Nucleus accumbens (tissue), 56 donors: ENCODE data around the gene NPAS3.

Source experiments
- DNase-seq, 56 donors: peaks; one replicate each; lab custom pipeline; 2025; lab: John Stamatoyannopoulos, UW

NPAS3 gene

GRCh38 chr14:33563191-33563900 is 624.7 kb downstream of the NPAS3 start:
- no peak for DNase-seq

GRCh38 chr14:33563901-33564197 is 625.2 kb downstream of the NPAS3 start:
- no peak for DNase-seq

- DNase-seq, result peak in 1 of 56 donors; percentile 21
Observed at GRCh38 chr14:33564774-33565630, 626.3 kb downstream of the NPAS3 start.

- no peak for DNase-seq
Observed at GRCh38 chr14:33566082-33566481, 627.4 kb downstream of the NPAS3 start.

- DNase-seq, result no peak
Observed at GRCh38 chr14:33567023-33567728, 628.5 kb downstream of the NPAS3 start.

GRCh38 chr14:33567731-33568130 is 629.1 kb downstream of the NPAS3 start:
- DNase-seq, result no peak

GRCh38 chr14:33568935-33569579 is 630.4 kb downstream of the NPAS3 start:
- peak in 1 of 56 donors; percentile 6 for DNase-seq

GRCh38 chr14:33569821-33570687 is 631.4 kb downstream of the NPAS3 start:
- peak in 4 of 56 donors; percentile 4 to 15 (median 8) for DNase-seq

GRCh38 chr14:33570694-33571310 is 632.1 kb downstream of the NPAS3 start:
- peak in 3 of 56 donors; percentile 5 to 12 (median 12) for DNase-seq

- DNase-seq, result no peak
Observed at GRCh38 chr14:33573301-33573880, 634.7 kb downstream of the NPAS3 start.

GRCh38 chr14:33576014-33576413 is 637.3 kb downstream of the NPAS3 start:
- DNase-seq, result no peak

GRCh38 chr14:33578461-33579216 is 640.0 kb downstream of the NPAS3 start:
- no peak for DNase-seq

- no peak for DNase-seq
Observed at GRCh38 chr14:33580231-33580749, 641.6 kb downstream of the NPAS3 start.

- DNase-seq, result no peak
Observed at GRCh38 chr14:33580841-33581240, 642.2 kb downstream of the NPAS3 start.

- no peak for DNase-seq
Observed at GRCh38 chr14:33584697-33585096, 646.0 kb downstream of the NPAS3 start.

- peak in 7 of 56 donors; percentile 1 to 18 (median 8) for DNase-seq
Observed at GRCh38 chr14:33586806-33587205, 648.1 kb downstream of the NPAS3 start.

- DNase-seq, result no peak
Observed at GRCh38 chr14:33587791-33588190, 649.1 kb downstream of the NPAS3 start.

- no peak for DNase-seq
Observed at GRCh38 chr14:33588771-33589170, 650.1 kb downstream of the NPAS3 start.
